GM23338 (cell line): ENCODE results near the gene GPC6. TPM values are rescaled to one million over a fixed set of nuclear protein-coding genes. Genes with fewer than 3 reads are reported as not detected.

ENCODE experiments used
- ATAC-seq: fragments of 200-7000 bp; cut with Tn5 transposase; 3 replicates; pipeline ENCODE4 v1.9.1; 2020
- DNase-seq: peaks from one replicate; pipeline ENCODE4 v3.0.0-alpha.2; 2015; ENCODE audit warnings: low spot score
- H2AFZ ChIP-seq: fragments of 200-600 bp; sonication (generic); 2 replicates; pipeline ENCODE4 v1.8.0; 2016; ENCODE audit warnings: antibody characterized with exemption, mild to moderate bottlenecking, moderate library complexity
- H3F3A ChIP-seq: fragments of 200-600 bp; sonication (generic); replicated peaks from 2 replicates; pipeline ENCODE4 v1.8.0; 2017; ENCODE audit warnings: antibody characterized with exemption, mixed run types, low read depth
- H3K27ac ChIP-seq: fragments of 200-600 bp; sonication (generic); 2 replicates; pipeline ENCODE4 v1.6.1; 2016; ENCODE audit warnings: low read depth
- H3K27me3 ChIP-seq: fragments of 200-600 bp; sonication (generic); 2 replicates; pipeline ENCODE4 v1.8.0; 2016; ENCODE audit warnings: mild to moderate bottlenecking, mixed run types, moderate library complexity; ENCODE audit not compliant: insufficient read depth
- H3K36me3 ChIP-seq: fragments of 200-600 bp; sonication (generic); 2 replicates; pipeline ENCODE4 v1.8.0; 2016; ENCODE audit warnings: mild to moderate bottlenecking; ENCODE audit not compliant: insufficient read depth
- H3K4me1 ChIP-seq: fragments of 200-600 bp; sonication (generic); 2 replicates; pipeline ENCODE4 v1.8.0; 2016; ENCODE audit warnings: mild to moderate bottlenecking, moderate library complexity; ENCODE audit not compliant: insufficient read depth
- H3K4me2 ChIP-seq: fragments of 200-600 bp; sonication (generic); 2 replicates; pipeline ENCODE4 v1.7.1; 2017; ENCODE audit warnings: mixed run types
- H3K4me3 ChIP-seq: fragments of 200-600 bp; sonication (generic); 2 replicates; pipeline ENCODE4 v1.6.1; 2016; ENCODE audit warnings: mixed run types
- H3K79me2 ChIP-seq: fragments of 200-600 bp; sonication (generic); replicated peaks from 2 replicates; pipeline ENCODE4 v1.8.0; 2017; ENCODE audit warnings: mild to moderate bottlenecking; ENCODE audit not compliant: insufficient read depth
- H3K9me2 ChIP-seq: fragments of 200-600 bp; sonication (generic); 2 replicates; pipeline ENCODE4 v1.8.0; 2017; ENCODE audit not compliant: insufficient read depth
- H4K20me1 ChIP-seq: fragments of 200-600 bp; sonication (generic); replicated peaks from 2 replicates; pipeline ENCODE4 v1.8.0; 2017; ENCODE audit warnings: mild to moderate bottlenecking; ENCODE audit not compliant: insufficient read depth
- H3K27ac Mint-ChIP-seq: 2 replicates; pipeline ENCODE4 v1.8.0; 2020; ENCODE audit warnings: inconsistent platforms, mild to moderate bottlenecking, moderate library complexity, mixed read lengths
- H3K27me3 Mint-ChIP-seq: 3 replicates; pipeline ENCODE4 v1.8.0; 2022; ENCODE audit warnings: low read depth, mild to moderate bottlenecking, moderate library complexity, mixed read lengths, inconsistent platforms; ENCODE audit not compliant: insufficient read depth, poor library complexity
- H3K36me3 Mint-ChIP-seq: 3 replicates; pipeline ENCODE4 v1.8.0; 2021; ENCODE audit warnings: low read depth, mild to moderate bottlenecking, inconsistent platforms, moderate library complexity, mixed read lengths
- H3K4me1 Mint-ChIP-seq: 3 replicates; pipeline ENCODE4 v1.8.0; 2020; ENCODE audit warnings: mild to moderate bottlenecking, inconsistent platforms, mixed read lengths
- H3K4me3 Mint-ChIP-seq: 3 replicates; pipeline ENCODE4 v1.8.0; 2021; ENCODE audit warnings: moderate library complexity, mild to moderate bottlenecking, inconsistent platforms, mixed read lengths
- H3K9me3 Mint-ChIP-seq: 3 replicates; pipeline ENCODE4 v1.8.0; 2020; ENCODE audit warnings: moderate library complexity, mild to moderate bottlenecking, inconsistent platforms, mixed read lengths
- CREB1 ChIP-seq: fragments of 250-450 bp; sonication (Bioruptor Pico); IDR thresholded peaks from 2 replicates; pipeline ENCODE4 v1.5.0; 2020; ENCODE audit warnings: low read depth, mild to moderate bottlenecking, moderate library complexity
- ETS1 ChIP-seq: IDR thresholded peaks from 2 replicates; pipeline ENCODE4 v1.6.1; 2016; ENCODE audit warnings: antibody characterized with exemption
- EZH2 ChIP-seq: fragments of 200-600 bp; sonication (generic); IDR thresholded peaks from one replicate; pipeline ENCODE4 v1.8.0; 2017; ENCODE audit warnings: antibody characterized with exemption, mild to moderate bottlenecking, low read depth; ENCODE audit not compliant: unreplicated experiment
- EZH2phosphoT487 ChIP-seq: fragments of 200-600 bp; sonication (generic); IDR thresholded peaks from one replicate; pipeline ENCODE4 v1.8.1; 2018; ENCODE audit warnings: antibody characterized with exemption; ENCODE audit not compliant: unreplicated experiment
- JUNB ChIP-seq: IDR thresholded peaks from one replicate; pipeline ENCODE4 v1.6.1; 2016; ENCODE audit warnings: antibody characterized with exemption; ENCODE audit not compliant: unreplicated experiment
- NANOG ChIP-seq: IDR thresholded peaks from 2 replicates; pipeline ENCODE4 v1.6.1; 2016; ENCODE audit warnings: antibody characterized with exemption, borderline replicate concordance
- POLR2AphosphoS5 ChIP-seq: IDR thresholded peaks from 2 replicates; pipeline ENCODE4 v1.6.1; 2016; ENCODE audit warnings: antibody characterized with exemption, low read depth
- REST ChIP-seq: IDR thresholded peaks from one replicate; pipeline ENCODE4 v1.6.1; 2018; ENCODE audit warnings: antibody characterized with exemption; ENCODE audit not compliant: unreplicated experiment
- STAT1 ChIP-seq: IDR thresholded peaks from one replicate; pipeline ENCODE4 v1.6.1; 2016; ENCODE audit warnings: antibody characterized with exemption; ENCODE audit not compliant: unreplicated experiment
- ZNF114 ChIP-seq: fragments of 250-450 bp; sonication (Bioruptor Pico); IDR thresholded peaks from 2 replicates; pipeline ENCODE4 v1.5.0; 2020; ENCODE audit warnings: mild to moderate bottlenecking, moderate library complexity
- ZNF331 ChIP-seq: fragments of 250-450 bp; sonication (Bioruptor Pico); IDR thresholded peaks from 2 replicates; pipeline ENCODE4 v1.5.0; 2020; ENCODE audit warnings: low read depth, mild to moderate bottlenecking, moderate library complexity
- ZNF462 ChIP-seq: fragments of 250-450 bp; sonication (Bioruptor Pico); IDR thresholded peaks from 2 replicates; pipeline ENCODE4 v1.5.0; 2020; ENCODE audit warnings: mild to moderate bottlenecking, moderate library complexity
- polyA plus RNA-seq: library from polyadenylated mRNA; unstranded; fragments of >200 nt; fragmentation: Nextera tagmentation; extraction: Ambion mirVana; gene quantifications from 2 replicates; pipeline ENCODE4 v1.2.1, GENCODE V29; 2016
- total RNA-seq: library from RNA; depleted of rRNA; stranded (reverse); fragments of >200 nt; shearing (Covaris generic); gene quantifications from 2 replicates; pipeline ENCODE4 v1.2.3, GENCODE V29; 2014
- TF ChIP-seq, protein P1 (sequence below), 2 experiments: fragments of 200-600 bp in 1 of 2; sonication (generic) in 1 of 2; conservative IDR thresholded peaks; 2 replicates each; pipeline versions ENCODE4 v1.5.1 to v1.6.1; 2016 to 2017; ENCODE audit warnings: antibody characterized with exemption in 2 of 2, low read depth in 2 of 2, mild to moderate bottlenecking in 2 of 2, moderate library complexity in 1 of 2

The GPC6 gene
- total and polyA plus RNA-seq, 2 experiments from 2014 or later: 6.4 to 28.6 TPM

DNA sequence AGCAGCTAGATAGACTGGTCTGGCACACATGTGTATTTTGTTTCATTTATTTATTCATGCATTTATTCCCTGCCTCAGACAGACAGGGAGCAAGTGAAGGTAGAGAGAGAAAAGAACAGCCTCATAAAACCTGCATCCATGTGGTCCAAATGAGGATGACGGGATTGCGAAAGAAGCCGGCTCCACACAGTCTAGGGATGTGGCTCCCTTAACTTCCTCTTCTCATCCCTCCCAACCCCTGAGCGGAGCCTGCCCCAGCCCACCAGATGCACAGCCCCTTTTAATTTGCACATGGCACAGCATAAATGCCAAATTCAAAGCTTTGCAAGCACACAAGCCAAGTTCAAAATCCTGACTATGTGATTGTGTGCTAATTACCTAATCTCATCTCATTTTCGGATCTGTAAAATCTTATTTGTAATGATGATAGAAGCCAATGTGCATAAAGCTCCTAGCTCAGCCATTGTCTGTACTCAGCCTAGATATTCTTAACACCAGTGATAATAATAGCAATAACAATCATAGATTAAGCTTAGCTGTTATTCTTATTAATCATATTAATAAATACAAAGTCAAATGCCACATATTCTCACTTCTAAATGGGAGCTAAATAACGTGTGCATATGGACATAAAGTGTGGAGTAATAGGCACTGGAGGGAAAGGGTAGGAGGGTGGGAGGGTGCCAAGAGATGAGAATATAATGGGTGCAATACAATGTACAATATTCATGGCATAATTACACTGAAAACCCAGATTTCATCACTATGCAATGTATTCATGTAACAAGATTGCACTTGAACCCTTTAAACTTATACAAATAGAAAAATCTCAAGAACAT is 1096.5 kb downstream of the GPC6 start:
- no peaks in the 10 kb centered on the region for H3K36me3 Mint-ChIP-seq
- DNase-seq (no peak), ATAC-seq (no peak; the same call in 2 of the 3 replicates)
- no peak overlapping the region for H3K4me2 ChIP-seq
- H3K27me3 Mint-ChIP-seq: peaks cover 5% of the 10 kb centered on the region
- no peak overlapping the region for H3K4me3 ChIP-seq
- H3K79me2 ChIP-seq: no peaks in the 10 kb centered on the region
- H3K4me1 Mint-ChIP-seq: peaks cover 16% of the 10 kb centered on the region
- no peaks in the 10 kb centered on the region for H3K27me3 ChIP-seq
- 0 out of 2 replicates have a peak, but pooled peaks cover 1% of the 10 kb centered on the region for H3K4me1 ChIP-seq
- no peaks in the 10 kb centered on the region for H3K9me2 ChIP-seq
- H4K20me1 ChIP-seq: no peaks in the 10 kb centered on the region
- H3K36me3 ChIP-seq: no peaks in the 10 kb centered on the region
- no peak overlapping the region for H2AFZ ChIP-seq
- no peak overlapping the region for H3K27ac Mint-ChIP-seq
- no peak overlapping the region for H3K27ac ChIP-seq
- H3K4me3 Mint-ChIP-seq: no peak overlapping the region
- TF ChIP-seq, protein P1, sequence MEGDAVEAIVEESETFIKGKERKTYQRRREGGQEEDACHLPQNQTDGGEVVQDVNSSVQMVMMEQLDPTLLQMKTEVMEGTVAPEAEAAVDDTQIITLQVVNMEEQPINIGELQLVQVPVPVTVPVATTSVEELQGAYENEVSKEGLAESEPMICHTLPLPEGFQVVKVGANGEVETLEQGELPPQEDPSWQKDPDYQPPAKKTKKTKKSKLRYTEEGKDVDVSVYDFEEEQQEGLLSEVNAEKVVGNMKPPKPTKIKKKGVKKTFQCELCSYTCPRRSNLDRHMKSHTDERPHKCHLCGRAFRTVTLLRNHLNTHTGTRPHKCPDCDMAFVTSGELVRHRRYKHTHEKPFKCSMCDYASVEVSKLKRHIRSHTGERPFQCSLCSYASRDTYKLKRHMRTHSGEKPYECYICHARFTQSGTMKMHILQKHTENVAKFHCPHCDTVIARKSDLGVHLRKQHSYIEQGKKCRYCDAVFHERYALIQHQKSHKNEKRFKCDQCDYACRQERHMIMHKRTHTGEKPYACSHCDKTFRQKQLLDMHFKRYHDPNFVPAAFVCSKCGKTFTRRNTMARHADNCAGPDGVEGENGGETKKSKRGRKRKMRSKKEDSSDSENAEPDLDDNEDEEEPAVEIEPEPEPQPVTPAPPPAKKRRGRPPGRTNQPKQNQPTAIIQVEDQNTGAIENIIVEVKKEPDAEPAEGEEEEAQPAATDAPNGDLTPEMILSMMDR (conservative IDR thresholded peaks at IDR 0.05; ENCODE audit: low read depth in 2 of 2): no peak
- TF ChIP-seq CREB1 (CRISPR knock-in tag) (no peak), NANOG (no peak), EZH2 (no peak), ZNF331 (CRISPR knock-in tag) (no peak), EZH2phosphoT487 (no peak), JUNB (no peak), ZNF114 (CRISPR knock-in tag) (no peak), POLR2AphosphoS5 (no peak), ETS1 (no peak), STAT1 (no peak), ZNF462 (CRISPR knock-in tag) (no peak), REST (no peak)
- H3F3A ChIP-seq: no peaks in the 10 kb centered on the region
- H3K9me3 Mint-ChIP-seq: no peaks in the 10 kb centered on the region
